HEK293 (cell line): ENCODE data around the gene NT5C1B.

Experiments
- CTCF ChIA-PET: fragments of 350-600 bp; formaldehyde crosslinking; extraction: SDS; loops from one replicate; lab custom pipeline; 2021; ENCODE audit warnings: antibody characterized with exemption; lab: Yijun Ruan, JAX
- POLR2A ChIA-PET: fragments of 300-600 bp; formaldehyde crosslinking; extraction: SDS; loops from one replicate; lab custom pipeline; 2020; ENCODE audit warnings: antibody characterized with exemption, inconsistent platforms; lab: Yijun Ruan, JAX
- H3K27ac ChIP-seq: fragments of 200-500 bp; sonication (Bioruptor generic); 2 replicates; pipeline ENCODE4 v1.5.1; 2014; ENCODE audit warnings: low read depth, low read length, control low read depth, inconsistent platforms; ENCODE audit errors: extremely low read depth
- H3K36me3 ChIP-seq, 2 experiments: fragments of 200-500 bp in 1 of 2; sonication (Bioruptor generic) in 1 of 2; 1 replicate in 1 of 2; 2 replicates in 1 of 2; pipeline ENCODE4 v1.5.1; 2014 to 2017; ENCODE audit warnings: inconsistent platforms in 2 of 2, low read length in 2 of 2; ENCODE audit not compliant: control insufficient read depth in 2 of 2, insufficient read depth in 1 of 2
- H3K4me1 ChIP-seq: fragments of 200-500 bp; sonication (Bioruptor generic); 2 replicates; pipeline ENCODE4 v1.5.1; 2014; ENCODE audit warnings: mild to moderate bottlenecking, low read length, inconsistent platforms; ENCODE audit not compliant: control insufficient read depth, insufficient read depth
- H3K4me3 ChIP-seq: 2 replicates; pipeline ENCODE4 v1.5.1; 2011; ENCODE audit warnings: low read depth, mild to moderate bottlenecking, control low read depth, low read length, moderate library complexity
- H3K9me3 ChIP-seq: fragments of 200-500 bp; sonication (Bioruptor generic); 2 replicates; pipeline ENCODE4 v1.5.1; 2014; ENCODE audit warnings: low read depth, low read length, inconsistent platforms; ENCODE audit not compliant: control insufficient read depth, insufficient read depth
- KLF10 ChIP-seq: fragments of 450-650 bp; IDR thresholded peaks from 2 replicates; pipeline ENCODE4 v1.5.1; 2018; ENCODE audit warnings: missing biosample characterization, mild to moderate bottlenecking, missing genetic modification characterization
- MZF1 ChIP-seq: fragments of 450-650 bp; formaldehyde crosslinking; IDR thresholded peaks from 2 replicates; pipeline ENCODE4 v1.5.1; 2017; ENCODE audit warnings: missing biosample characterization, missing genetic modification characterization, borderline replicate concordance
- OVOL3 ChIP-seq: fragments of 450-650 bp; formaldehyde crosslinking; IDR thresholded peaks from 2 replicates; pipeline ENCODE4 v1.5.1; 2016; ENCODE audit warnings: missing biosample characterization, missing genetic modification characterization
- SCRT2 ChIP-seq: fragments of 450-650 bp; formaldehyde crosslinking; IDR thresholded peaks from 2 replicates; pipeline ENCODE4 v1.5.1; 2016; ENCODE audit warnings: missing biosample characterization, missing genetic modification characterization
- SP2 ChIP-seq: fragments of 450-650 bp; formaldehyde crosslinking; IDR thresholded peaks from 2 replicates; pipeline ENCODE4 v1.5.1; 2016; ENCODE audit warnings: missing biosample characterization, missing genetic modification characterization
- ZIC2 ChIP-seq: fragments of 450-650 bp; formaldehyde crosslinking; IDR thresholded peaks from 2 replicates; pipeline ENCODE4 v1.5.1; 2016; ENCODE audit warnings: missing biosample characterization, missing genetic modification characterization
- ZNF10 ChIP-seq: fragments of 450-650 bp; formaldehyde crosslinking; IDR thresholded peaks from 2 replicates; pipeline ENCODE4 v1.5.1; 2017; ENCODE audit warnings: missing biosample characterization, missing genetic modification characterization
- ZNF2 ChIP-seq: fragments of 450-650 bp; formaldehyde crosslinking; IDR thresholded peaks from 2 replicates; pipeline ENCODE4 v1.5.1; 2016; ENCODE audit warnings: missing biosample characterization, missing genetic modification characterization
- ZNF266 ChIP-seq: fragments of 450-650 bp; formaldehyde crosslinking; IDR thresholded peaks from 2 replicates; pipeline ENCODE4 v1.5.1; 2016; ENCODE audit warnings: missing biosample characterization, missing genetic modification characterization, low read depth
- ZNF302 ChIP-seq: fragments of 450-650 bp; formaldehyde crosslinking; IDR thresholded peaks from 2 replicates; pipeline ENCODE4 v1.5.1; 2016; ENCODE audit warnings: missing biosample characterization, missing genetic modification characterization, low read depth
- ZNF324 ChIP-seq: fragments of 450-650 bp; formaldehyde crosslinking; IDR thresholded peaks from 2 replicates; pipeline ENCODE4 v1.5.1; 2016; ENCODE audit warnings: missing biosample characterization, missing genetic modification characterization
- ZNF335 ChIP-seq: fragments of 450-650 bp; formaldehyde crosslinking; conservative IDR thresholded peaks from 2 replicates; pipeline ENCODE4 v1.5.1; 2016; ENCODE audit warnings: missing biosample characterization, missing genetic modification characterization
- ZNF37A ChIP-seq: fragments of 450-650 bp; IDR thresholded peaks from 2 replicates; pipeline ENCODE4 v1.5.1; 2018; ENCODE audit warnings: missing biosample characterization, missing genetic modification characterization
- ZNF423 ChIP-seq: fragments of 450-650 bp; formaldehyde crosslinking; IDR thresholded peaks from 2 replicates; pipeline ENCODE4 v1.5.1; 2016; ENCODE audit warnings: missing biosample characterization, missing genetic modification characterization
- ZNF530 ChIP-seq: fragments of 450-650 bp; formaldehyde crosslinking; IDR thresholded peaks from 2 replicates; pipeline ENCODE4 v1.5.1; 2016; ENCODE audit warnings: low read depth, missing biosample characterization, missing genetic modification characterization
- ZNF585B ChIP-seq: fragments of 450-650 bp; formaldehyde crosslinking; IDR thresholded peaks from 2 replicates; pipeline ENCODE4 v1.5.1; 2016; ENCODE audit warnings: missing biosample characterization, missing genetic modification characterization
- ZNF623 ChIP-seq: fragments of 450-650 bp; formaldehyde crosslinking; IDR thresholded peaks from 2 replicates; pipeline ENCODE4 v1.5.1; 2016; ENCODE audit warnings: missing biosample characterization, missing genetic modification characterization
- ZNF701 ChIP-seq: fragments of 450-650 bp; formaldehyde crosslinking; IDR thresholded peaks from 2 replicates; pipeline ENCODE4 v1.5.1; 2016; ENCODE audit warnings: missing biosample characterization, missing genetic modification characterization
- TF ChIP-seq, protein P1 (sequence below): fragments of 450-650 bp; formaldehyde crosslinking; IDR thresholded peaks from 2 replicates; pipeline ENCODE4 v1.5.1; 2016; ENCODE audit warnings: missing biosample characterization, missing genetic modification characterization
- TF ChIP-seq, protein P2 (sequence below): fragments of 450-650 bp; formaldehyde crosslinking; IDR thresholded peaks from 2 replicates; pipeline ENCODE4 v1.5.1; 2017; ENCODE audit warnings: missing biosample characterization, missing genetic modification characterization
- TF ChIP-seq, protein P3 (sequence below): fragments of 450-650 bp; formaldehyde crosslinking; IDR thresholded peaks from 2 replicates; pipeline ENCODE4 v1.5.1; 2016; ENCODE audit warnings: missing biosample characterization, missing genetic modification characterization

NT5C1B gene

DNA sequence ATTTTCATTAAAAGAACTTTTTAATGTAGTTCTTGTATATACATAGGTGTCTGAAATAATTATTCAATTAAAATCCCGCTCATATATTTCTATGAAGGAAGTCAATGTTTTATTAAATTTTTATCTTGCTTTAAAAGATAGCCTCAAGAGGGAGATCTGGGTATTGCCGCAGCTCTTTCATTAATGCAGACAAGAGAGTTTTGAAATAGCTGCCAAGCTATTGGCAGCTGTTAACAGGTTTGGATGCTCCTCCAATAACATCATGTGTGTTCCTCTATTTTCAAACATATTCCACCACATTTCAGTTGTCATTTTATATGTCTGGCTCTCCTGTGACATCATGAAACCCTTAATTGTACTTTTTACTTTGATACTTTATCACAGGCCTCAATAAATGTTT, 12.9 kb upstream of the NT5C1B start (continued):
- no peak for TF ChIP-seq SP2 (tag by site-specific recombination)
- TF ChIP-seq ZNF302 = no peak
- TF ChIP-seq ZNF266 (tag by site-specific recombination) = no peak
- no peak for TF ChIP-seq KLF10
- no peak for TF ChIP-seq ZNF2
- TF ChIP-seq MZF1 = no peak
- no peak for TF ChIP-seq ZNF623 (tag by site-specific recombination)

DNA sequence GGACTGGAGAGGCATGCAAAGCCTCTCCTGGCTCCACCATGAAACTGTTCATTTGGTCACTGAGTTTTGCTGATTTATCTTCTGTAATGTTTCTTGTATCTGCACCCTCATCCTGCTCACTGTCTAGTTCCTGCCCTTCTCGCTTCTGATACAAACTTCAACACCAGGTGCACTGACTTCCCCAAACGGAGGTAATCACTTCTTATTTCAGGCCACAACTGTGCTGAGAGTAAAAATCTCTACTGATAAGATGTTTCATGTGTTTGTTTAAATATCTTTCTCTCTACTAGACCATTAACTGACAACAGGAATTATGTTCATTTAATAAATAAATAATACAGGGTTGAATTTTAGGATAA, 10.9 kb upstream of the NT5C1B start:
- TF ChIP-seq, protein P1, sequence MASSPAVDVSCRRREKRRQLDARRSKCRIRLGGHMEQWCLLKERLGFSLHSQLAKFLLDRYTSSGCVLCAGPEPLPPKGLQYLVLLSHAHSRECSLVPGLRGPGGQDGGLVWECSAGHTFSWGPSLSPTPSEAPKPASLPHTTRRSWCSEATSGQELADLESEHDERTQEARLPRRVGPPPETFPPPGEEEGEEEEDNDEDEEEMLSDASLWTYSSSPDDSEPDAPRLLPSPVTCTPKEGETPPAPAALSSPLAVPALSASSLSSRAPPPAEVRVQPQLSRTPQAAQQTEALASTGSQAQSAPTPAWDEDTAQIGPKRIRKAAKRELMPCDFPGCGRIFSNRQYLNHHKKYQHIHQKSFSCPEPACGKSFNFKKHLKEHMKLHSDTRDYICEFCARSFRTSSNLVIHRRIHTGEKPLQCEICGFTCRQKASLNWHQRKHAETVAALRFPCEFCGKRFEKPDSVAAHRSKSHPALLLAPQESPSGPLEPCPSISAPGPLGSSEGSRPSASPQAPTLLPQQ (tag by site-specific recombination) = no peak
- TF ChIP-seq OVOL3 (tag by site-specific recombination) (no peak), SCRT2 (no peak)
- no peaks in the 10 kb centered on the region; the same call in 1 of the 2 replicates for H3K4me1 ChIP-seq
- H3K36me3 ChIP-seq = no peaks in the 10 kb centered on the region
- POLR2A ChIA-PET = no interaction called here
- H3K9me3 ChIP-seq = no peaks in the 10 kb centered on the region
- CTCF ChIA-PET = no interaction called here
- H3K4me3 ChIP-seq = no peak overlapping the region
- no peak overlapping the region for H3K27ac ChIP-seq

DNA sequence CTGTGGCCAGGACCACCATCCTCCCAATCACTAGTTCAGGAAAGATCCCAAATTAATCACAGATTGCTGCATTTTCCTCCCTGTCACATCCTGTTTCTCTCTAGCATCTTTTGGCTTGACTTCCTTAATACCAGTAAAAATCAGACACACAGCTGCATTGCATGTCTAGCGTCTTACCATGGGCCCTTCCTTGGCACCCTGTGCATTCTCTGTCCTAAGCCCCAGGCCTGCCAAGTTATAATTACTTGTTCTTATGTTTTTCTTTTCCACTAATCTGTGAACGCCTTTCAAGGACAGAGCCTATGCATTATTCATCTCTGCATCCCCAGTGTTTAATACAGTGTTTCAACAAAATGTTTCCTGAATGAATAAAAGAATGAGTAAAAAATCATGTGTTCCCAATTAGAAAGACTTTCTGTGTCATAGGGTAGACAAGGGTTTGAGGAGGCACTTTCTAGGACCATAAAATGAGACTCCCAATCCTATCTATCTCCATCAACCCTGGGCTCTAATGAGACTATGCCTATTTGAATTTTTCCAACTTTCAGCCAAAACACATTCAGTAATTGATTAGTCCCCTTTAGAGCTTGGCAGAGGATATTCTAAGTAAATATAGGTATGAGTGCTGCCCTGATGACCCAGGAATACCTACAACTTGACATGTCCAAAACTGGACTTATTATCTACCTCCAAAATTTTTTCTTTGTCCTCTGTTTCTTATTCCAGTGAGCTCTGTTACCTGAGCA, 10.3 kb upstream of the NT5C1B start:
- Histone ChIP-seq H3K4me1 (no peaks in the 10 kb centered on the region; the same call in 1 of the 2 replicates), H3K27ac (no peak overlapping the region), H3K9me3 (no peaks in the 10 kb centered on the region)
- TF ChIP-seq ZNF335 (tag by site-specific recombination) (no peak), ZNF37A (tag by site-specific recombination) (no peak), ZNF10 (tag by site-specific recombination) (no peak), ZNF530 (tag by site-specific recombination) (no peak), ZNF423 (tag by site-specific recombination) (no peak), ZNF701 (tag by site-specific recombination) (no peak), ZNF585B (no peak), ZIC2 (tag by site-specific recombination) (no peak), ZNF324 (tag by site-specific recombination) (no peak)
- TF ChIP-seq, protein P2, sequence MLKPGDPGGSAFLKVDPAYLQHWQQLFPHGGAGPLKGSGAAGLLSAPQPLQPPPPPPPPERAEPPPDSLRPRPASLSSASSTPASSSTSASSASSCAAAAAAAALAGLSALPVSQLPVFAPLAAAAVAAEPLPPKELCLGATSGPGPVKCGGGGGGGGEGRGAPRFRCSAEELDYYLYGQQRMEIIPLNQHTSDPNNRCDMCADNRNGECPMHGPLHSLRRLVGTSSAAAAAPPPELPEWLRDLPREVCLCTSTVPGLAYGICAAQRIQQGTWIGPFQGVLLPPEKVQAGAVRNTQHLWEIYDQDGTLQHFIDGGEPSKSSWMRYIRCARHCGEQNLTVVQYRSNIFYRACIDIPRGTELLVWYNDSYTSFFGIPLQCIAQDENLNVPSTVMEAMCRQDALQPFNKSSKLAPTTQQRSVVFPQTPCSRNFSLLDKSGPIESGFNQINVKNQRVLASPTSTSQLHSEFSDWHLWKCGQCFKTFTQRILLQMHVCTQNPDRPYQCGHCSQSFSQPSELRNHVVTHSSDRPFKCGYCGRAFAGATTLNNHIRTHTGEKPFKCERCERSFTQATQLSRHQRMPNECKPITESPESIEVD (tag by site-specific recombination) = no peak
- TF ChIP-seq, protein P3, sequence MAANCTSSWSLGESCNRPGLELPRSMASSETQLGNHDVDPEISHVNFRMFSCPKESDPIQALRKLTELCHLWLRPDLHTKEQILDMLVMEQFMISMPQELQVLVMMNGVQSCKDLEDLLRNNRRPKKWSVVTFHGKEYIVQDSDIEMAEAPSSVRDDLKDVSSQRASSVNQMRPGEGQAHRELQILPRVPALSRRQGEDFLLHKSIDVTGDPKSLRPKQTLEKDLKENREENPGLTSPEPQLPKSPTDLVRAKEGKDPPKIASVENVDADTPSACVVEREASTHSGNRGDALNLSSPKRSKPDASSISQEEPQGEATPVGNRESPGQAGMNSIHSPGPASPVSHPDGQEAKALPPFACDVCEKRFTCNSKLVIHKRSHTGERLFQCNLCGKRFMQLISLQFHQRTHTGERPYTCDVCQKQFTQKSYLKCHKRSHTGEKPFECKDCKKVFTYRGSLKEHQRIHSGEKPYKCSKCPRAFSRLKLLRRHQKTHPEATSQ (tag by site-specific recombination) = no peak
- TF ChIP-seq, all 188 proteins: peak for 0
- ChIA-PET CTCF (no interaction called here), POLR2A (no interaction called here)
- Histone ChIP-seq H3K4me3 (no peak overlapping the region), H3K36me3 (no peaks in the 10 kb centered on the region)
